GM18498 (cell line): ENCODE measurements around the gene FOXN3.

Experiments
- ATAC-seq: cut with Tn5 transposase; IDR thresholded peaks from one replicate; pipeline ENCODE4 v1.9.1; 2021; ENCODE audit warnings: mild to moderate bottlenecking, moderate library complexity; ENCODE audit not compliant: unreplicated experiment

The FOXN3 gene

DNA sequence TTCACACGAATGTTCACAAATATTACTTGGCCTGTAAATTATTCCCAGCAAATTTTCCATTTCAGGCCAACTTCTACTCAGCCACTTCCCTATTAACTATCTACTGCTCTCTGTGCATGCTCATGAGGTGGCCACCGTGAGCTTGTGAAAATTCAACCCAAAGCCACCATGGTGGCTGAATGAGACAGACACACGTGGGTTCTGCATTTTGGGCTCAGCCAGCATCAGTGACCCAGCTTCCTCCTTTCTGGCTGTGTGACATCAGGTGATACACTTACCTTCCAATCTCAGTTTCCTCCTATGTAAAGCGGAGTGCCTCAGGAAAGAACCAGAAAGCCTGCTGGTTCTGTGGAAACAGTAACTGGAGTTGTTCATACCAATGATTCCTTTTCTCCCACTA lies 175.8 kb downstream of the FOXN3 start:
- ATAC-seq, result no peak

DNA sequence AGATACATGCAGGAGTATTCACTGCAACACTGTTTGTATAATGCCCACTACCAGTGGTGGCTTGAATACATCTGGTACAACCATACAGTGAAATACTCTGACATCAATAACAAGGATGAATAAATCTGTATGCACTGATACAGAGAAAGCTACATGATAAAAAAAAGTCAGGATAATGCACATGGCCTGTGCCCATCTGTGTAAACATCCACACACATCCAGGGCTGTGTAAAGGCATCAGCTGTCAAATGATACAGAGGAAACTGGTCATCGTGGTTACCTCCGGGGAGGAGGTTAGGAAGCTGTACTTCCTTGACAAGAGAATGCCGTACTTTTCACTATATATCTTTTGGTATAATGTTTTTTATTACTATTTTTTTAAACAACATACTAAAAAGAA lies 176.6 kb downstream of the FOXN3 start:
- ATAC-seq, result no peak

- no peak for ATAC-seq
These were observed 178.0 kb downstream of the FOXN3 start for GRCh38 chr14:89239023-89239422.

DNA sequence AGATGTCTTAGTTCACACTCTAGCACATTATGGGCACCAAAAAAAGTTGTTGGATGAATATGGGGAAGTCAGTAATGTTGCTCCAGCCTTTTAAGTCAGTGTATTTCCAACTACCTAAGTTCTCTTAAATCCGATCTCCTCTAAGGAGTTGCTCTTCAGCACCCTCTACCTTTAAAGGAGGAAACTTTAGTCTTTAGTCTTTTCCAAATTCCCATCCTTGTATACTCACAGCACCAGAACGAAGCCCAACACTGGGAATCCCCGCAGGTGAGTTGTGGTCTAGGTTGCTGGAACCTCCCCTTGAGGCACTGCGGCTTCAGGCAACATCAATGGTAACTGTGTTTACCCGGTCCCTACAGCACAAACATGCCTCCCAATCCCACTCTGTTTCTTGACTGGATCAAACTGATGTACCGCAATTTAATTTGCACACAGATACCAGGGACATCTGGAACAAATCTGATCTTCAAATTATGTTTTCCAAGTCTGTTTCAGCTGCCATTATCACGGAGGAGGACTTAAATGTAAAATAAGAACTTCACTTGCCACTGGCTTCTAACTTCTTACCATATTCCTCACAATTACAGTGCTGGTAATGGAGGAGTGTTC lies 179.0 kb downstream of the FOXN3 start:
- no peak for ATAC-seq

DNA sequence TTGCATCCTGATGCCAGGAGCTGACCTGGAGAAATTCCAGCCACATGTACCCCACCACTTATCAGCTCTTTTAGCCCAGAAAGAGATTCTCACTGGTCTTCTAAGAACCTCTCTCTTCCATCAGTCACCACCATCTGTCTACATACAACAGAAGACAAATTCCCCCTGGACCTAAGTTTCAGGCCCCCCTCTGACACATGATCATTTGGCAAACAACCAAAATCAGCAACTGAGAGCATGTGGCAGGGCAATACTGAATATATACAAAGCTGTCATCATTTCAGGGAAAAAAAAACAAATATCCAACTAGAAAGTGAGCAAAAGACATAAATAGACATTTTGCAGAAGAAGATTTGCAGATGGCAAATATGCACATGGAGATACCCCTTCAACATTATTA lies 180.2 kb downstream of the FOXN3 start:
- no peak for ATAC-seq

DNA sequence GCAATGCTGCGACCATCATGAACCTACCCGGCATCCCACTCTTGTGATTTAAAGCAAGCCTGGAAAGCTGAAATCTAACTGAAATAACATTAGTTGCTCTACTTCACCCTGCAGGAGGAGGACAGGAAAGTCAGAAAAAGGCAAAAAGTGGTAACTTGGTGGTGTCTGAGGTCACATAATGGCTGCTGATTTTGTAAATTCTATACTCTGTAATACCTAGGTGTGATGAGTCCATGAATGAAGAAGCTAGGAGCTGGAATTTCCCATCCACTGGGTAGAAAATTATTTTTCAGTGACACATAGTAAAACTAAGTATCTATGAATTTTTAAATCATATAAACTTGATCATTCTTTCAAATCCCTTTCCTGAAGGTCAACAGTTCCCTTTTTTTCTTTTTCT lies 183.8 kb downstream of the FOXN3 start:
- no peak for ATAC-seq

- ATAC-seq, result no peak
These were observed 184.6 kb downstream of the FOXN3 start for GRCh38 chr14:89232265-89233070.

GRCh38 chr14:89231426-89232113 lies 185.5 kb downstream of the FOXN3 start:
- no peak for ATAC-seq

GRCh38 chr14:89228921-89229639 lies 188.0 kb downstream of the FOXN3 start:
- ATAC-seq, result no peak

DNA sequence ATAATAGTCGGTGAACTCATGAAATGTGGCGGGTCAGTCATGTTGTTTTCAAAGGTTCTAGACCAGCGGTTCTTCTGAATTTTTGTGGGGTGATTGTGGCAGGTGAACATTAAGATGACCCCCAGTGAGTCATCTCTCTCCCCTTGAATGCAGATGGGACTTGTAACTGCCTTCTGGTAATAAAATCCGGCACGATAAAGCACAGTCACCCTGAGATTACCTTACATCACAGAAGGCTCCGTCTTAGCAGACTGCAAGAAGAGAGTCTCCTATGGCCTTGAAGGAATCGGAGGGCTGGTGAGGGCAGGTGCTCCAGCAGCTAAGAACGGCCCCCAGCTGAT lies 189.6 kb downstream of the FOXN3 start:
- no peak for ATAC-seq

DNA sequence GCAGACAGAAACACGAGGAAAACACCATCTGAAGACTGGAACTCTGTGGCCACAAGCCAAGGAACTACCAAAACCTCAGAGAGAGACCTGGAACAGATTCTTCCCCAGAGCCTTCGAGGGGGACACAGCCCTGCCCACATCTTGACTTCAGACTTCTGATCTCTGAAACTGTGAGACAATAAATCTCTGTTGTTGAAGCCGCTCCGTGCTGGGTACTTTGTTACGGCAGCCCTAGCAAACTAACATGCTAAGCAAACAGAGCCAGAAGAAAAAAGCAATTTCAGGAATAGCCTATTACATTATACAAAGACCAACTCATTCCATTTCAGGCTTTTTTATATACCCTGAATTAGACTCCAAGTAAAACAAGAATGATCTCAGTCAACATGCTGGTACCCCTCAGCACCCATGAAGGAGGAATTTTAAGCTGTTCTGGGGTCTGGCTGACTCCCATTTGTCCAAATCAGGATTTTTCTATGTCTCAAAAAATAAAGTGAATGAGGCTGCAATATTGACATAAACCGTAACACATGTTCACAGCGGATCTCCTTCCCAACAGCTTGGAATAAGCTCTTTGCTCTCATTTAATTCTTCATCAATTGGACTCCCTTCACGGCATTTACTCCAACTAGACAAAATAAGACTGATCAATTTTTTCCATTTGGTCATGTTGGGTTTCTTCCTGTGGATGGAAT lies 190.1 kb downstream of the FOXN3 start:
- no peak for ATAC-seq

DNA sequence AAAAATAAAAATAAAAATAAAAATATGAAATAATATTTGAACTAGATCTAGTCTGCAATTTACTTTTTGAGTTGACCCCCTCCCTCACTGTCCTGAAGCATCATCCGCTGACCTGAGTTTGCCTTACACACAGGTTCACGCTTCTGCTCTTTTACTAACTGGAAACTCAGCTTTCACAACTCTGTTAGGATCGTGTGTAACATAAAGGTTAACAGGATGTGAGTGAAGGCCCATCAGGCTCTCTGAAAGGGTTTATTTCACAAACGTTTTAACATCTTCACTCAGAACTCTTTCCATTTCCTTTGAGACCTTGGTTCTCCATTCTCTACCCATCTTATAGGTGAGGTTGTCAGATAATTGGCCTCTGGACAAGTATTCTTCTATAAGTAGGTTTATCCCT lies 191.4 kb downstream of the FOXN3 start:
- no peak for ATAC-seq

- ATAC-seq, result no peak
These were observed 195.8 kb downstream of the FOXN3 start for GRCh38 chr14:89221109-89221810.

GRCh38 chr14:89219051-89219450 lies 198.0 kb downstream of the FOXN3 start:
- ATAC-seq, result no peak

DNA sequence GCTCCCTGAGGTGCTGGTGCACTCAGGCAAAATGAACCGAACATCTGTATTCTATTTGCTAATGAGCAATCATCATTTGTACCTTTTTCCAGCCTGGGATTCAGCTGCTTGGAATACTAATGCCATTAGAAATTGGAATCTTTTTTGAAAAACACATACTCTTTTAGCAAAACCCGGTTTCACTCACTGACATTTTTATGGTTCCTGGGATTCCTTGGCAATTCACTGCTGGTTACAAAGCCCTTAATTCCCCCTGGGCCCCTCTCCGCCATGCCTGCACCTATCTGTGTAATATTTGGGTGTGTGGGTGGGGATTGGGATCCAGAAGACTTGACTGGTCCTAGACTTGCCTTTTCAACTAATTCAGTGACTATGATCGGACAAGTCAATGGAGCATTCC lies 199.1 kb downstream of the FOXN3 start:
- ATAC-seq, result no peak

GRCh38 chr14:89215531-89215930 lies 201.5 kb downstream of the FOXN3 start:
- ATAC-seq, result no peak

DNA sequence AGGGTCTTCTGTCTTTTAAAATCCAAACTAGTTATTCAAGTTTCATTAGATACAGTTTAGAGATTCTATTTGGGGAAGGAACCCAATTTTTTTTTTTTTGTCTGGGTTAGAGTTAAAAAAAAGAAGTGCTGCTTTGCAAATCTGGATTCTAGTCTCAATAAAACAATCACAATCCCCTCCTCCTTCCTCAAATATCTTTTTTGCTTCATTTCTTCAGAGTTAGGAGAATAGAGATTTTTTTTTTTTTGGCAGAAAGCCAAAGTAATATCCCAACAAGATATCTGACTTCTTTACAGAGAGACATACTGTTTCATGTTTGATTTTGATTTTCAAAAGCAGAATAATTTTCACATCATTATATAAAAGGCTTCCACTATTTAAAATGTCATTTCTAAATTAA lies 201.9 kb downstream of the FOXN3 start:
- no peak for ATAC-seq

DNA sequence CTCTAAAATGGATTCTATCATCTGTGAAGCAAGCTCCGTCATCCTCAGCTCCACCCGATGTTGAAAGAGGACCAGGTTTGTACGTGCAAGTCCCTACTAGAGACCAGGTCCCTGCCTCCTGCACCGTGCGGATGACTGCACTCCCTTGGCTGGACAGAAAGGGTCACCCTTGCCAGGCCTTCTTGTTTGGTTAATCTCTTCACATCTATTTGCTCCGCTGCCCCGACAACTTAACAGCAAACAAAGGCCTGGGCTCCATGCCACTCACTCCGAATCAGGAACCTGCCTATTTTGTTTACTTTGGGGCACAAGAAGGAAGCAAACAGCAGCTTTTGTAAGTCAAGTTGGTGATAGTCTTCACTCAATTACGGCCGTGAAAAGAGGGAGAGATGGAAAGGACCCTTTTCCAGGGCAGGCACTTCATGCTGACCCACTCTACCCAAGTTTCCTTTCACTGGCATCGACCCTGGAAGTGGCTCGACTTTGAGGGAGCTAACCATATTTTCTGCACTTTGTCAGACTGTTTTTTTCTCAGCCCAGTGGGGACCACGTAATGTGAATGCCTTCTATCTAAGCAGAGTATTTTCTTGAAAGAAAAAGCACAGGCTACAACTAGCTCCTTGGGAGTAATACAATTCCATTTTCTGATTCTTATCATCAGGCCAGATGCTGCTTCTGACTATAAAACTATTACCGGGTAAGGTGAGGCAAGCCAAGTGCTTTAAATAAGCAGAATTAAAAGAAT lies 202.6 kb downstream of the FOXN3 start:
- ATAC-seq, result no peak

- no peak for ATAC-seq
These were observed 204.4 kb downstream of the FOXN3 start for GRCh38 chr14:89212386-89213235.
